Left ventricle myocardium inferior (tissue), 1 donor: ENCODE measurements around the gene GOLGA6L2. TPM values are rescaled to one million over a fixed set of nuclear protein-coding genes. Genes with fewer than 3 reads are reported as not detected.

Source experiments
- DNase-seq: peaks from one replicate; pipeline ENCODE4 v3.0.0-alpha.2; 2020
- H3K27ac ChIP-seq: fragments of 200-600 bp; replicated peaks from 2 replicates; pipeline ENCODE4 v1.8.0; 2021
- H3K27me3 ChIP-seq: fragments of 200-600 bp; 2 replicates; pipeline ENCODE4 v1.8.0; 2021; ENCODE audit warnings: low read depth
- H3K36me3 ChIP-seq: fragments of 200-600 bp; 2 replicates; pipeline ENCODE4 v1.8.0; 2021
- H3K4me1 ChIP-seq: fragments of 200-600 bp; 2 replicates; pipeline ENCODE4 v1.8.0; 2021
- H3K4me3 ChIP-seq: fragments of 200-600 bp; 2 replicates; pipeline ENCODE4 v1.8.0; 2021; ENCODE audit warnings: mild to moderate bottlenecking, moderate library complexity
- H3K9me3 ChIP-seq: fragments of 200-600 bp; replicated peaks from 2 replicates; pipeline ENCODE4 v1.8.0; 2021
- CTCF ChIP-seq: fragments of 200-600 bp; IDR thresholded peaks from 2 replicates; pipeline ENCODE4 v1.8.0; 2021; ENCODE audit warnings: antibody characterized with exemption, mild to moderate bottlenecking, borderline replicate concordance
- intact Hi-C: fragments of 100-400 bp; cut with micrococcal nuclease; formaldehyde crosslinking; loops from one replicate; pipeline ENCODE4 v1.11.0; 2022
- total RNA-seq: library from RNA; stranded (reverse); fragmentation: NEBNext Ultra II Directional; extraction: Animal tissue kit (Norgen Biotek cat#: 25700); gene quantifications from one replicate; pipeline ENCODE4 v1.2.1, GENCODE V29; 2021
- donor health status: DM: no; HTN: yes; CAD: no; lungs with severe emphysema.

GOLGA6L2 gene
- total RNA-seq, 1 donor from 2014 or later, result not detected

- Histone ChIP-seq H3K36me3 (no peaks in the 10 kb centered on the region), H3K27me3 (peaks cover 4% of the 10 kb centered on the region), H3K4me1 (peaks cover 24% of the 10 kb centered on the region), H3K4me3 (no peak overlapping the region), H3K9me3 (no peaks in the 10 kb centered on the region), H3K27ac (no peak overlapping the region)
- TF ChIP-seq CTCF, result no peak
- intact Hi-C loops, result no loop called here
- no peak for DNase-seq
These were observed 51.9 kb downstream of the GOLGA6L2 start for GRCh38 chr15:23395030-23395692.

Other genes starting within 250 kb of the GOLGA6L2 start
- not detected for gene GOLGA6L26, start 113.0 kb downstream of the GOLGA6L2 start, total RNA-seq
- gene GOLGA8S, start 92.5 kb downstream of the GOLGA6L2 start, total RNA-seq, result 0.33 TPM
- 0.63 TPM for gene MKRN3, start 118.4 kb upstream of the GOLGA6L2 start, total RNA-seq
- gene MAGEL2, start 200.6 kb upstream of the GOLGA6L2 start, total RNA-seq, result not detected
- 35.2 TPM for gene NDN, start 240.1 kb upstream of the GOLGA6L2 start, total RNA-seq